ENCODE data around the gene UMPS.

DNA sequence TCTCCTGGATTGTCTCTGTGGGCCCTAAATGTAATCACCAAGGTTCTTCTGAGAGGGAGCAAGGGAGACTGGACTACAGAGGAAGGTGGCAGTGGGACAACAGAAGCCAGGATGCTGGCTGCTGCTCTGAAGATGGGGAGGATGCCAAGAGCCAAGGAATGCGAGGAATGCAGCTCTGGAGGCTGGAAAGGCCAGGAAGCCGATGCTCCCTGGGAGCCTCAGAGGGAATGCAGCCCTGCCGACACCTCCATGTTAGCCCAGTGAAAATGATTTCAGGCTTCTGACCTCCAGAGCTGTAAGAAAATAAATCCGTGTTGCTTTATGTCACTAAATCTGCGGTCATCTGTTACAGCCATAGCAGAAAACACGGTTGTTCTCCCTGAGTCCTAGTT lies 44.1 kb downstream of the UMPS start:
- TF ChIP-seq, protein P1, sequence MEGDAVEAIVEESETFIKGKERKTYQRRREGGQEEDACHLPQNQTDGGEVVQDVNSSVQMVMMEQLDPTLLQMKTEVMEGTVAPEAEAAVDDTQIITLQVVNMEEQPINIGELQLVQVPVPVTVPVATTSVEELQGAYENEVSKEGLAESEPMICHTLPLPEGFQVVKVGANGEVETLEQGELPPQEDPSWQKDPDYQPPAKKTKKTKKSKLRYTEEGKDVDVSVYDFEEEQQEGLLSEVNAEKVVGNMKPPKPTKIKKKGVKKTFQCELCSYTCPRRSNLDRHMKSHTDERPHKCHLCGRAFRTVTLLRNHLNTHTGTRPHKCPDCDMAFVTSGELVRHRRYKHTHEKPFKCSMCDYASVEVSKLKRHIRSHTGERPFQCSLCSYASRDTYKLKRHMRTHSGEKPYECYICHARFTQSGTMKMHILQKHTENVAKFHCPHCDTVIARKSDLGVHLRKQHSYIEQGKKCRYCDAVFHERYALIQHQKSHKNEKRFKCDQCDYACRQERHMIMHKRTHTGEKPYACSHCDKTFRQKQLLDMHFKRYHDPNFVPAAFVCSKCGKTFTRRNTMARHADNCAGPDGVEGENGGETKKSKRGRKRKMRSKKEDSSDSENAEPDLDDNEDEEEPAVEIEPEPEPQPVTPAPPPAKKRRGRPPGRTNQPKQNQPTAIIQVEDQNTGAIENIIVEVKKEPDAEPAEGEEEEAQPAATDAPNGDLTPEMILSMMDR (IDR thresholded peaks at IDR 0.05; ENCODE audit: insufficient read depth, low read length, poor library complexity, severe bottlenecking) = no peak
- TF ChIP-seq EZH2phosphoT487 (conservative IDR thresholded peaks at IDR 0.05; ENCODE audit: low read length) = no peak
